Stimulated activated CD8-positive, alpha-beta memory T cell treated with anti-CD3 and anti-CD28 coated beads, Interleukin-2, amount 100 ng/mL, for 1 hour (primary cell): ENCODE measurements around the gene EXOC2.

Experiments used
- DNase-seq, 2 donors: peaks; one replicate each; pipeline ENCODE4 v3.0.0-alpha.2; 2020; ENCODE audit warnings: low read depth in 2 of 2

EXOC2 gene

DNA sequence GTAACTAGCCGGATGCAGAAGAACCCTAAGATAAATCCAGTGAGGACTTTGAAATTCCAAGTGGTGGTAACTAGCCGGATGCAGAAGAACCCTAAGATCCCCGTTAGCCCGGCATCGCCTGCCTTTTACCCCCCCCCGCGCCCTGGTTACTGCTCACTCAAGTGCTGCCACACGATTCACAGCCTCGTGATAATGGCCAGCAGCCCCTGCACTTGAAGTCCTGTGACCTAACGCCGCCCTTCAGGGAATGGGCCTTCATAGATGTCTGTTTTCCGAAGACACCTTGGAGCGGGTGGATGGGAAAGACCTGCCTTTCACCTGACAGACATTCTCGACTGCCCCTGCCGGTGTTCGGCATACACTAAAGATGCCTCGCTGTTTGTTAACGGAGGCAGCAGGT is 163.9 kb downstream of the EXOC2 start:
- DNase-seq, result no peak

- DNase-seq, result no peak
These were observed 164.8 kb downstream of the EXOC2 start for GRCh38 chr6:527989-528673.

GRCh38 chr6:524803-525202 is 168.1 kb downstream of the EXOC2 start:
- DNase-seq, result peak in 1 of 2 donors; percentile 17

- no peak for DNase-seq
These were observed 172.1 kb downstream of the EXOC2 start for GRCh38 chr6:520820-521219.

DNA sequence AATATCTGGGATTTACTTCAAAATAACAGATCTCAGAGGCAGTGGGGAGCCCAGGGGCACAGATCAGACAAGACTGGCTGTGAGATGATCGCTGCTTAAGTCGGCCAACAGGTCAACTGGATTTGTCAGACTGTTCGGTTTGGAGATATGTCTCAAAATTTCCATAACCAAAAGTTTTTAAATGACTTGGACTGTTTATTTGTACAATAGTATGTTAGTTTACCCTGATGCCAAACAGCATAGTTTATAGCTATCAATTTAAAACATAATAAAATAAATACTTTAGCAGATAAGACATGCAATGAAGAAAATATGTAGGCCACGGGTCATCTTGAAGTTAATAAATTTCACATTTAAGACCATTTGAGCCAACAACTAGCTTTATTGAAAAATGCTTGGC is 174.7 kb downstream of the EXOC2 start:
- DNase-seq, result no peak

DNA sequence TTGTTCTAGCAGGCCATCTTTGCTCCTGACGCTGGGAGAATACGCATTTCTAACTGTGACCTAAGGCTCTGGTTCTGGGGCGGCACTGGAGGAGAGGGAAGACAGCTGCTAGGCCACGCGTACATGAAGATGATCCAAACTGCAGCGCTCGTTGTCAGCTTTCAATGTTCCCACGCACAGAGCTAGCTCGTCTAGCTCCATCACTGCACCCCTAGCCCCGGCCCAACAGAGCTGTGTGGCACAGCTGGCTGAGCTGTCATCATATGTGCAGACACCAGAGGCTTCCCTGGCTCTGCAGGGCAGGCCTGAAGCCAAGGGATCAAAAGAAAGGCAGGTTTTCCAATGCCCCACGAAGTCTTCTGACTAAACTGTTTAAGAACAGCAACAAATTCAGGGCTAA is 176.7 kb downstream of the EXOC2 start:
- no peak for DNase-seq

GRCh38 chr6:515267-515666 is 177.7 kb downstream of the EXOC2 start:
- DNase-seq, result no peak

DNA sequence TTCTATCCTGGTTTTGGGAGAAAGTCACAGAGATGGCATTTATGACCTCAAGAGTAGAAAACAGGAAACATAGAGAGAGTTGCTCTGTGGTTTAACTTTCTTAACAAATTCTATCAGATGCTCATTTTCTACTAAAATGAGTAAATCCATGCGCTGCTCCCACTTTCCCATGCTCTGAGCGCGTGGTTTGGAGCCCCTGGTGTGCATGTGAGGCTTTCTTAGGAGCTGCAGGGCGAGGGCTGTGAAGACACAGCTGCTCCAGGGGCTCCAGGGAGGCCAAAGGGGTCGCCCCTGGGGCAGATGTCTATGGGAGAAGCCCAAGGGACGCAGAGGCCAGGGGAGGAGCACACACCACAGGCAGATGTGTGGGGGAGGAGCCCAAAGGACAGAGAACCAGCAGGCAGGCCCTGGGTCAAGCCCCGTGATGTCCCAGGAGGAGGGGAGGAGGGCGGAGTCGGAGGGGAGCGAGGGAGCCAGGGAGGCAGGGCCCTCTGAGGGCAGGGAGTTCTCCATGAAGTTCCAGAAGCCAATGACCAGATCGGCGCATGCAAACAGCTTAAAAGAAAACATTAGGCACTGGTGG is 178.5 kb downstream of the EXOC2 start:
- no peak for DNase-seq

GRCh38 chr6:513961-514360 is 179.0 kb downstream of the EXOC2 start:
- no peak for DNase-seq

- DNase-seq, result no peak
These were observed 179.9 kb downstream of the EXOC2 start for GRCh38 chr6:513058-513457.

GRCh38 chr6:511488-512137 is 181.3 kb downstream of the EXOC2 start:
- no peak for DNase-seq

- no peak for DNase-seq
These were observed 183.3 kb downstream of the EXOC2 start for GRCh38 chr6:509676-510075.

- no peak for DNase-seq
These were observed 184.3 kb downstream of the EXOC2 start for GRCh38 chr6:508614-509013.

GRCh38 chr6:508006-508405 is 184.9 kb downstream of the EXOC2 start:
- no peak for DNase-seq

- no peak for DNase-seq
These were observed 185.9 kb downstream of the EXOC2 start for GRCh38 chr6:506920-507622.

DNA sequence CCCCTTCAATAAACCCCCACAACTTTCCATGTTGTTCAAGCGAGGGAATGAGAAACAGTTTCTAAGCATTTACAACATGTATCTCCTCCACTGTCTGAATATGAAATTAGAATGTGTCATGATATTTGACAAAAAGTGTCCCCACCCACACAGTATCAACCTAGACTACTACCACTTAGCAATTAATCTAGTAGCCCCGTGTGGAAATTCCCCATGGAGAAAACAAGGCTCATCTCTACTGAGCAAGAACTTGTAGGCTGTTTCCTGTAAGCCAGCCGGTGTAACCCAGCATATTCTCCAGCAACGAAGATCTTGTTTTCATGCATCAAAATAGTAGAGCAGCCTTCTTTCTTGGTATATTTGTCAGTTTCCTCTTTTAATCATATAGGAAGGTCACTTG is 186.4 kb downstream of the EXOC2 start:
- DNase-seq, result no peak

DNA sequence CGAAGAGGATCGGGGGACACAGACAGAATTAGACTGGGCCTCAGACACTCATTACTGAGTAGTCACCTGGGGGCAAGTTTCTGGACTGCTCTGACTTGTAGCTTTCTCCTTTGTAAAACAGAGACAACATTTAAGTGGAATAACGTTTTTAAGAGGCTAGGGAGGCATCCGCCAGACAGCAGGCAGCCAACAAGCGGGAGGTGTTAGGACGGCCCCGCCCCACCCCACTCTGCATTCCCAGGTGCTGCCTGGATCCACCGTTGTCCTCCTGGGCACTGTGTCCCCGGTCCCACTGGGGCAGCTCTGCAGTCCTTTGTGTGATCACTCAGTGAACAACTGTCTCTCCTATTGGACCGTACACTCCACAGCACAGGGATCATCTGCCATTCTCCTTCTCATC is 187.6 kb downstream of the EXOC2 start:
- no peak for DNase-seq

DNA sequence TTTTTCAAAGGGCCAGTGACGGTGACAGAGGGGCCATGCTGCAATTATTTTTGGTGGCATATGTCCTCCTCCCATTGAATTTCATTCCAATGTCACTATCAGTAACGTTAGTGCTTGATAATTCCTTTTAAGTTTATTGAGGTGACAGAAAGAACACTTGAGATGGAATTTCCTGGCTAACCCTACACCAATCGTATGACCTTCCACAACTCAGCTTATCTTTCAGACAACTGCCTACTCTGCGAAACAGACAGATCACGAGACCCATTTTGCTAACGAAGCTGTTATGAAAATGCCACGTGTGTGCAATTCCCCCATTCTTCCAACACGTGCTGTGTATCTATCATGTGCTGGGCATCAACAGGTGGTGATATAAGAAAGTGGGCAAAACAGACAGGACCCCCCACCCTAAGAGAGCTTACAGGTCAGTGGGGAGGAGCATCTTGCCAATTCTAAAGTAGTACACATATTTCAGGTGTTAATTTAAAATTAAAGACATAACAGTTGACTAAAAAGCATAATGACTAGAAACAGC is 188.4 kb downstream of the EXOC2 start:
- DNase-seq, result no peak

DNA sequence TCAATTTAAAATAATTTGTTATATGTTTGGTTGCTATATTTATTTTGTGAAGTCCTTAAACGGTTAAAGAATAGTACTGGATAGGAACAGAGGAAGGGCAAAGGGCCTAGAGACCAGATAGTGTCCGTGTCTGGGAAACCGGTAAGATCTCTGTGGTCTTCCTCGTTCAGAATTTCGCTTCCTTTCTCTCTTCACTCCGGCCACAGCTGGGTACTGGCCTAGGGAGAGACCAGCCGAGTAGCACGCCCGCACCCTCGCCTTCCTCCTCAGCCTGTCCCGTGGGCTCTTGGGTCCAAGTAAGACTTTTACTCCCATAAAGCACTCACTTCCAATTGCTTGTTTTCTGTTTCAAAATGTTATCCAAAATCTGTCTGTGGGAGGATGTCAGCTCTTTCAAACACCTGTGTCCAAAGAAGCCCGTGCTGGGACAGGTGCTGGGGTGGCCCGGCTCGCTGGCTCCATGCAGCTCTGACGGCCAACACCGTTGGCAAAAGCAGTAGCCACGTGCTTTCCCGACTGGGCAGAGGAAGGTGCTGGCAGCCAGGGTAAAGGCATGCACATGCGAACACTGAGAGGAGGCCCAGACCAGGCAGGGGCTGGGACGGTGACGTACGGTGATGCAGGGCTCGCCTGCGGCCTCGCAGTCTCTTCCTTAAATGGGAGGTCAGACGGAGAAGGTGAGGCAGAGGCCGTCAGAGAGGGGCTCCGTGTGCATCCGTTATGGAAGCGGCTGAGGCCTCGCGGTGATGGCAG is 189.2 kb downstream of the EXOC2 start:
- no peak for DNase-seq

GRCh38 chr6:502761-503160 is 190.2 kb downstream of the EXOC2 start:
- no peak for DNase-seq

DNA sequence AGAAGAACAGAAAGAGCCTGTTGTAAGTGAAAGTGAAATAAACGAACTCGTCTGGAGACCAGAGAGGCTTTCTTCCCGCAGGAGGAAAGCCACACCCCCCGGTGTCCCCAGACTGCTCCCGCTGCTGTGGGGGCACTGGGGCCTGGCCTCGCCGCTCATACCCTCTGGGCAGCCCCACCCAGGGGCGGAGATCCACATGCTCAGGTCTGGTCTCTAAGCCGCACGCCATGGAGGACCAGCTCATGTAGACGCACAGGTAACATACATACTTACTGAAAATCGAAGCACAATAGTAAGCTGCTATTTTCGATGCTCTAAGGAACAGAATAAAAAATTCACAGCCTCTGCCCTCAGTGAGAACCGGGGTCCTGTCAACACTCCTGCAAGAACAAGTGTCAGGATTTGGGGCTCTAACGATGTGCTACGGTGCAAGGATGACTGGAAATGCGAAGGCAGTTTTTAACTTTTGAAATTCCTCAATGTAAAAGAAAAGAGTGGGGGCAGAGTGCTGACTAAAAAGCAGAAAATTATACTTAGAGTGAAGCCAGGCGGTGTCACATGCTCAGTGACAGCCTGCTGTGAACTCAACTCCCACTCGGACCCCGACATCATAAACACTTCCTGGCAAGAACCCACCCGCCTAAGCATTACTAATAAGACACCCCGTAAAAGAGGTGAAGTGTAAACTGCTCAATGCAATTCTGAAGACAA is 190.9 kb downstream of the EXOC2 start:
- DNase-seq, result peak in 1 of 2 donors; percentile 14
